NCI-H2081 (cell line): Measurements from ENCODE around the gene FAM83D.
"Not testable (repeated sequence)": the region's sequence is repeated elsewhere in the genome, so short reads cannot be mapped to it uniquely, and the experiment has no call there.

Experiments
- DNase-seq, 2 experiments: peaks; one replicate each; lab custom pipeline; 2025; lab: John Stamatoyannopoulos, UW

The FAM83D gene

GRCh38 chr20:38968090-38968489 lies 41.9 kb downstream of the FAM83D start:
- DNase-seq = no peak

GRCh38 chr20:38969708-38970107 lies 43.5 kb downstream of the FAM83D start:
- no peak for DNase-seq

- DNase-seq = no peak
Observed at GRCh38 chr20:38970302-38970701, 44.1 kb downstream of the FAM83D start.

GRCh38 chr20:38973107-38973506 lies 46.9 kb downstream of the FAM83D start:
- DNase-seq = no peak

- DNase-seq = no peak
Observed at GRCh38 chr20:38973645-38974044, 47.4 kb downstream of the FAM83D start.

- no peak for DNase-seq
Observed at GRCh38 chr20:38975539-38976120, 49.4 kb downstream of the FAM83D start.

GRCh38 chr20:38979434-38979833 lies 53.2 kb downstream of the FAM83D start:
- DNase-seq = no peak

- no peak for DNase-seq
Observed at GRCh38 chr20:38979842-38980241, 53.6 kb downstream of the FAM83D start.

GRCh38 chr20:38982291-38982690 lies 56.1 kb downstream of the FAM83D start:
- DNase-seq = no peak

GRCh38 chr20:38985060-38985459 lies 58.8 kb downstream of the FAM83D start:
- DNase-seq = no peak

GRCh38 chr20:38985603-38986170 lies 59.5 kb downstream of the FAM83D start:
- DNase-seq = no peak

- no peak for DNase-seq
Observed at GRCh38 chr20:38986663-38987062, 60.4 kb downstream of the FAM83D start.

GRCh38 chr20:38987777-38988176 lies 61.6 kb downstream of the FAM83D start:
- no peak for DNase-seq

GRCh38 chr20:38990728-38991127 lies 64.5 kb downstream of the FAM83D start:
- no peak for DNase-seq

- no peak for DNase-seq
Observed at GRCh38 chr20:38991814-38992704, 65.8 kb downstream of the FAM83D start.

- no peak for DNase-seq
Observed at GRCh38 chr20:38995536-38996044, 69.4 kb downstream of the FAM83D start.

- DNase-seq = not testable (repeated sequence)
Observed at GRCh38 chr20:38996866-38997265, 70.6 kb downstream of the FAM83D start.

- no peak for DNase-seq
Observed at GRCh38 chr20:38997622-38998021, 71.4 kb downstream of the FAM83D start.

GRCh38 chr20:38999217-38999616 lies 73.0 kb downstream of the FAM83D start:
- no peak for DNase-seq

GRCh38 chr20:38999965-39000910 lies 74.0 kb downstream of the FAM83D start:
- DNase-seq = no peak
